GM18499 (cell line): ENCODE results near the gene KRT6B.
"Not testable (repeated sequence)": the region's sequence is repeated elsewhere in the genome, so short reads cannot be mapped to it uniquely, and the experiment has no call there.

Experiments
- ATAC-seq: cut with Tn5 transposase; IDR thresholded peaks from one replicate; pipeline ENCODE4 v1.9.1; 2021; ENCODE audit warnings: moderate number of reproducible peaks; ENCODE audit not compliant: insufficient read depth, unreplicated experiment

KRT6B gene

DNA sequence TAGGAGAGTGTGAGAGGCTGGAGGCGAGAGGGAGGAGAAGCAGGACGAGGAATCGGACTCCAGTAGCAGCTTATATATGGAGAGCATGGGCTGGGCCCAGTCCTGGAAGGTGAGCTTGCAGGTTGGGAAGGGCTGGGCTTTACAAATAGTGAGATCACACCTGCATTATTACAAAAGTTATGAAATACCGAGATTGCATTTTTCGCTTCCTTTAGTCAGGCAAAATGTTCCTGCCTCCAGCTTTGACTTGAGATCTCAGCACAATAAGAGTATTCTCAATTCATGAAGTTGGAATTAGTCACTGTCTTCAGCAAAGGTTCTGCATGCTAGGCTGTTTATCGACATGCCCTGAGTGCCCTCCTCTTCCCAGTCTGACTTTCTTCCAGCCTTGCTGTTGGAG is at the start of gene KRT6B:
TSS of gene KRT6B (minus strand) at position 46 of the 400 bp plus-strand sequence. CDS start 68 bp downstream, outside the sequence.
- ATAC-seq, result no peak

DNA sequence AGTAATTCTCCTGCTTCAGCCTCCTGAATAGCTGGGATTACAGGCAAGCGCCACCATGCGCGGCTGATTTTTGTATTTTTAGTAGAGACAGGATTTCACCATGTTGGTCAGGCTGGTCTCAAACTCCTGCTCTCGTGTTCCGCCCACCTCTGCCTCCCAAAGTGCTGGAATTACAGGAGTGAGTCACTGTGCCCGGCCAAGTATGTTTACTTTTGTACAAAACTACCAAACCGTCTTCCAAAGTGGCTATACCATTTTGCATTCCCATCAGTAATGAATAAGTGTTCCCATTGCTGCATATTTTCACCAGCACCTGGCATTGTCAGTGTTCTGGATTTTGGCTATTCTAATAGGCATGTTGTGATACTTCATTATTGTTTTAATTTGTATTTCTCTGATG is 49.5 kb upstream of the KRT6B start:
- no peak for ATAC-seq

DNA sequence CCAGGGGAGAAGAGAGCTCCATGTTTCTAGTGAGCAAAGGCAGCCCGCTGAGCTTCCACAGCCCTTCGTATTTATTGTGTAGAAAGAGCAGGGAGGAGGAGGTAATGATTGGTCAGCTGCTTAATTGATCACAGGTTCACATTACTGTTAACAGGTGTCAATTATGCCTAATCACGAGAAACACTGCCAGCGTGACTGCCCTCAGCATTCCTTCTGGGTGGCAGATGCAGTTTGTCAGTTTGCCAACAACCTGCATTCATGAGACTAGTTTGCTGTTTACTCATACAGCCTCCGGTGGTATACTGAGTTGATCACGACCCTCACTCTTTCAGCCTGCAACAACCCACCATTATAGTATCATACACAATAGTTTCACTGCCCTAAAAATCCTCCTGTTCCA is 48.6 kb upstream of the KRT6B start:
- ATAC-seq, result not testable (repeated sequence)

DNA sequence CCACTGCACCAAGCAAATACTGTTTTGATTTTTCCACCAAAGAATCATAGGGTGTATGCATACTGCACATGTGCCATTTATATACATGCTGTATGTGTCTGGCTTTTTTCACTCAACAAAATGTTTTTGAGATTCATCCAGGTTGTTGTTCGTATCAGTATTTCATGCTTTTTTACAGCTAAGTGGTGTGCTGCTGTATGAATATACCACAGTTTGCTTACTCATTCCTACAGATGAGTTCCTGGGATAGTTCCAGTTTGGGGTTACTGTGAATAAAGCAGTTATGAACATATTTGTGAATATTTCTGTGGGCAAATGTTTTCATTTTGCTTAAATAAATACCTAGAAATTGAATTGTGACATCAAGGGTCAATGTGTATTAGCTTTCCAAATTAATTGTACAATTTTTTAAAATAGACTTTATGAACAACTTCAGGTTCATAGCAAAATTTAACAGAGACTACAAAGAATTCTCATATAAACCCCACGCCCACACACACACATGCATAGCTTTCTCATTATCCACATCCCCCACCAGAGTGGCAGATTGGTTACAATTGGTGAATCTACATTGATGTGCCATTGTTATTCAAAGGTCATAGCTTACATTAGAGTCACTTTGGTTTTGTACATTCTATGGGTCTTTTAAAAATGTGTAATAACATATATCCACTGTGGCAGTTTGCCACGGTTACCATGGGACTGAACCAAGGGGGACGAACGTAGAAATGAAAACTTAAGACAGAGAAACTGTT is 48.0 kb upstream of the KRT6B start:
- no peak for ATAC-seq

DNA sequence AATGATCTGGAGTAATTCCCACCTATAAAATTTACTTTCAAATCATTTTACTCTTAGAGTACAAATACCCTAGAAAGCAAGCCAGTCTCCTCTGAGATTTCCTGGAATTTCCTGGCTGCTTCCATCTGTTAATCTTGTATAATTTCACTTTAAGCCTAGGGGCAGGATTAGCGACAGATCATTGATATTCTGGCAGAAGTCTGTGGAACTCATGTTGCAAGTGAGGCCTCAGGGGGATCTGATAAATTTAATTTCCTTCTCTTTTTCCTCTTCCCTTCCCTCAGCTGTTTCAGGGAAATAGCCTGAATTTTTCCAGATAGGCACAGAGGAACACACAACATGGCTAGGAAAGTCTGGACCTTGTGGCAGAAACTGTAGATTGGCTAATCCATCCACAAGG is 47.0 kb upstream of the KRT6B start:
- ATAC-seq, result no peak

DNA sequence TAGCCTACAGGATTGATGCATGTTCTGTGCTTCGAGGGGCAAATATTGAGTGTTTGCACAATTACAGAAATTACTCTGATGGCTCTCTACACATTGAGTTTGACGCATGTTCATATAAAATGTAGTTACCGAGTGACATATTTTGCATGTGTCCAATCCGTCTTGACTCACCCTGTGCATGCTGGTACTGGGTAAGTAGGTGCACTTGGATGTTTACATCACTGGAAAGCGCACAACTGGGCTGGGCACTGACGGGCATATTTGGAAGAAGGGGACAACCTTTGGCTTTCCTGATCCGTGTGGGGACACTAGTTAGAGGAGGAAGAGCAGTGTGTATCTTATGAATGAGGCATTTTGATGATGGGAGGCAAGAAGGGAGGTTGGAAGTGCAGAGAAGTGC is 46.0 kb upstream of the KRT6B start:
- ATAC-seq, result no peak

DNA sequence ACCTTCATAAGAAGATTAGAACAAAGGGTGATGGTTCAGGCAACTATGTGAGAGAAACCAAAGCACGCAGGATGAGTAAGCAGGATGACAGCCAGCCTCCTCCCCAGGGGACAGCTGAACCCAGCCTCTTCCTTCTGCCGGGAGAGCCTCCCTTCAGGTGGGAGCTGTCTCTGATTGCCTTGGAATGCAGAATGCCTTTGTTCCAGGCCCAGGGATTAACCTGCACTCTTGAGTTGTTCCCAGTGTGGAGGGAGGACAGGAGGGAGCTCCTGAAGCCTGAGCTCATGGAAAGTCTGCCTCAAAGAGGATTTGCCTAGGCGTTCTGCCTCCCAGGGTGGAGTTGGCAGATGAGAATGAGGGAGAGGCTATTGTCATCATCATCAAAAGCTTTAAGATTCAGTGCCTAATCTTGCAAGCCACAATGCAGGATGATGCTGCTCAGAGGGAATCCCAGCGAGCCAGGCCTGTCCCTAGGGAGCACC is 44.7 kb upstream of the KRT6B start:
- ATAC-seq, result no peak

DNA sequence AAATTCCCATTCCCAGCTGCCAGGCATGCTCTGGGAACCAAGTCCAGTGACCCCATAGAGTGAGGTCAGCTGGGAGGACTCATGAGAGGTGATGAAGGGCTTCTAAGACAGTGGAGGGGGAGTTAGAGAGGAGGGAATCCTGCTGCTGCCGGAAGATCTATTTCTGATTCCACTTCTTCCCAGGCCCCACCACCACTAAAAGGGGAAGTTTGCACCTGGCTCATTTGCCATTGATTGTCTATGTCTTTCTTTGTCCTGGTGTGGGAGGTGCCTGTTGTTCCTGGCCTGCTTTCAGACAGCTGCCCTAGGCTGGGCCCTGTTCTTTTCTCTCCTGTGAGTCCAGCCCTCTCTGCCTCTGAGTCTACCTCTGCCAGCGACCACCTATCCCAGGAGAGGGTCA is 44.1 kb upstream of the KRT6B start:
- ATAC-seq, result no peak

DNA sequence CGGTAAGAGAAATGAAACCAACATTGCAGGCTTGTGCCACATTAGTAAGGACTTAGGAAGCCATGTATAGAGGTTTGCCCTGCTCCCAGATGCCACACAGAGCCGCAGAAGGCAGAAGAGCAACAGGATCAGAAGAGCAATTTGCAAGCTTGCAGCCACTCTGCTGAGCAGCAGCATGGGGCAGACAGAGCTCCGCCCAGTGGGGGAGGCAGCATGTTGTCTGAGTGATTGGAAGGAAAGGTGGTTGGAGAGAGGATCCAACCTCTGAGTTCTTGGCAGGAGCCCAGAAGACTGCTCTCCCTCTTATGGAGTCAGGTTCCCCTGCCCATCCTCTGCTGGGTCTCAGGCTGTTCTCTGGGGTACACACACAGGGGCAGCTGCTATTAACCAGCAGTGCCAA is 43.4 kb upstream of the KRT6B start:
- no peak for ATAC-seq

DNA sequence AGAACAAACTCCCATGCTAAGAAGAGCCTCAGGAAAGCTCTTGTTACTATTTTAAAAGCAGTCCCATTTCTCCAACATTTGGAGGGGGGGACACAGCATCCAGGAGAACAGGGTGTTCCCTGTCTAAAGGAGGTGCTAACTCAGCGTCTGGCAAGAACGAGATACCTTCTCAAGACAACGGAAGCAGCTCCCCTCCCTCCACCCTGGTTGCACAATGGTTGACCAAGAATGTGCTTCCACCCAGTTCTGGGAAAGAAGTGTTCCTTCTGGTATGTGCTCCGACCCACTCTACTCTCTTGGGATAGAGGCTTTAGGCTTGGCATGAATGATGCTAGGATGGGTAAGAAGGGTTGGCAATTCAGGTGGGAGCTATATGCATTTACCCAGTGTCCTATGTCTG is 42.6 kb upstream of the KRT6B start:
- no peak for ATAC-seq

DNA sequence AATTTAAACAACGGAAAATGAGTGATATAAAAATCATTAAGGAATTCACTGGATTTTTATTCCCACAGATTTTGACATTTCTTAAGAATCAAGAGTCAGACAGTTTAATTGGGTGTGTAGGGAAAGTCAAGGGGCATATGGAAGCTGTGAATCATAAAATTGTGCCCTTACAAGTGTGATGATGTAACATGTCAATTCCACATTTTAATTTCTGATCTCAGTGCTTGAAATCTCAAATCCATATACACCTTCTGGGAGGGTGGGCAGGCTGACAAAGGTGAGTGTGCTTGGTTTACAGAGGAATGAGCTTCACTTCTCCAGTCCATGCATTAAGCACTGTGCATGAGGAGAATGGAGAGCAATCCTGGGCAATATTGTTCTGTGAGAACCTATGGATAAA is 42.2 kb upstream of the KRT6B start:
- ATAC-seq, result no peak

DNA sequence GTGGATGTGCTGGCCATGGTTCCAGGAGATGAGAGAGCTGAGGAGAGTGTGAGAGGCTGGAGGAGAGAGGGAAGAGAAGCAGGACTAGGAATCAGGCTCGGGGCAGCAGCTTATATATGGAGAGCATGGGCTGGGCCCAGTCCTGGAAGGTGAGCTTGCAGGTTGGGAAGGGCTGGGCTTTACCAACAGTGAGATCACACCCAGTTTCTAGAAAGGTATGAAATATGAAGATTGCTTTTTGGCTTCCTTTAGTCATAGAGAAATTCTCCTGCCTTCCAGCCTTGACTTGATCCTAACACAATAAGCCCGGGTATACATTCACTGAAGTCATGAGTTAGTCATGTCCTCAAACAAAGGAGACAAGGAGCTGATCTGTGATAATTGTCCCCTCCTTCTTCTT is 41.2 kb upstream of the KRT6B start, which contains the start of gene KRT6A:
TSS of gene KRT6A (minus strand) at position 86 of the 400 bp plus-strand sequence. CDS start at position 17, 69 bp downstream.
- ATAC-seq, result no peak

DNA sequence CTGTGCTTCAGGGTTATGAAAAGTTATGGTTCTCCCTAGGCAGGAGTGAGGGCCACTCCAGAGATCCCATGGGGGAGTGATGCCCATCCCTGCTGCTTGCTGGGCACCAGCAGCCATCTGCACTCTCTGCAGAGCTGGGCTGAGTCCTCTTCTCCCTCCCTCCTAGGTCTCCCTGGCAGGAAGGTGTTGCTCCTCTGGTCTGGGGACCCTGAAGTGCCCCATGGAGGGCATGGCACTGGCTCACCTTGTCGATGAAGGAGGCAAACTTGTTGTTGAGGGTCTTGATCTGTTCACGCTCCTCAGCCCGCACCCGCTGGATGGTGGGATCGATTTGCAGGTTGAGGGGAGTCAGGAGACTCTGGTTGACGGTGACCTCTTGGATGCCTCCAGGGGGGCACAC is 40.5 kb upstream of the KRT6B start:
- ATAC-seq, result not testable (repeated sequence)

DNA sequence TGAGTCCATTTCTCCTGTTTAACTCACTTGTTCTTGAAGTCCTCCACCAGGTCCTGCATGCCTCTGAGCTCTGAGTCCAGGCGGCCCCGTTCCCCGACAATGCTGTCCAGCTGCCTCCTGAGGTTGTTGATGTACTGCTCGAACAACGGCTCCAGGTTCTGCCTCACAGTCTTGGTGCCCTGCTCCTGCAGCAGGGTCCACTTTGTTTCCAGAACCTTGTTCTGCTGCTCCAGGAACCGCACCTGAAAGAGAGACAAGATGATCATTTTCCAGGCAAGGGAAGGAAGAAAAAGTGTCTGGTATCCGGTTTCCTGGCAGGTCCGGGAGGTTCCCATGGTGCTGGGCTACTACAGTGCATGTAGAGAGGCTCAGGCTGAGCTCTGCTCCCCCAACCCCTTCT is 39.5 kb upstream of the KRT6B start:
- ATAC-seq, result not testable (repeated sequence)

DNA sequence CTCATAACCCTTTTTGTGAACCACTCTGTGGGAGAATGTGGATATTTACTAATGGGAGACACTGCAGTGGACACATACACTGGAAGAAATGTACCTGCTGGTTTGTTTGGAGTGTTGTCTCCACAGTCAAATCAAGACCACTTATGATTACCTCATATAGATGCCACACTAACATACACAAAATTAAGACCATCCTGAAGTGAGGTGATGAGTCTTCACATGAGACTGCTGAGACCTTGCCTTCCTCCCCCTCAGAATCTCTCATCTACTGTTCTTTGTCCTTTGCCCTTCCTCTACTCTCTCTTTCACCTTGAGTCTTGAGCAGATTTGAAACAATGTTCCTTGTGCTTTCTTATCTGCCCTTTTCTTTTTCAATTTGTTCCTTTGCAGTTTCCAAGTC is 36.8 kb upstream of the KRT6B start:
- no peak for ATAC-seq

DNA sequence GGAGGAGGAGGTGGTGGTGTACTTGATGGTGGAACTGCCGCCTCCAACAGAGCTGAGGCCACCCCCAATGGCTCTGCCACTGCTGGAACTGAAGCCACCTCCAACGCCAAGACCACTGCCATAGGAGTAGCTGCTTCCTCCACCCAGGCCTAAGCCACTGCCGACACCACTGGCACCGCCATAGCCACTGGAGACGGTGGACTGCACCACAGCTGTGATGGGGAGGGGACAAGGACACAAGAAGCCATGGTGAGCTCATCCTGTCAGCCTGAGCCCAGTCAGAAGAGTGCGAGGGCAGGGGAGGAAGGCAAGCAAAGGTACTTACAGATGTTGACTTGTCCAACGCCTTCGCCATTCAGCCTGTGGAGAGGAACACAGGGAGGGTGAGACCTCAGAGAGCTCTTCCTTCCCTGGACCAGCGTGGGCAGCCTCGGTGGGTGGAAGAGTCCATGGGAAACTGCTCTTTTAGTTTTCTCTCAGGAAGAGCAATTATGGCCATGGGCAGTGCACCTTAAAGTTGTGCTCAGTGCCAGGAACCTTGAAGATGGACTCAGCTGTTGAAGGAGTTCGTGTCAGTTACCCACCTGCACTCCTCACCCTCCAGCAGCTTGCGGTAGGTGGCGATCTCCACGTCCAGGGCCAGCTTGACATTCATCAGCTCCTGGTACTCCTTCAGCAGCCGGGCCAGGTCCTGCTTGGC is 35.9 kb upstream of the KRT6B start:
- ATAC-seq, result not testable (repeated sequence)

DNA sequence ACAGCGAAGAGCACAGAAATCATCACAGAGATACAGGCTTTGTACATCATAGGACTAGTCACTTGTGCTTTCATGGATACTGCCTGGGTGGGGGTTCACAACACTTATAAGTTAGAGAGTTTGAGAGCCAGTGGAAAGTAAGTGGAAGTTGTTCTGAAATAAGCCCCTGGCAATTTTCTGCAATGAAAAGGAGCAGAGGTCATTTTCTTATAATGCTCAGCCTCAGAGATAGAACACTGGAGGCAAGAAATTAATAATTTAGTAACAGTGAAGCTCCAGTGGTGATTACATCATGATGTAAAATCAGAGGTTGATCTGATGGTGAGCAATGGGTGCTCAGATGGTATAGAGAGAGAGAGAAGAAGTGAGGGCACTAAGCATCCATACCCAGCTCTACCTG is 35.3 kb upstream of the KRT6B start:
- ATAC-seq, result no peak

DNA sequence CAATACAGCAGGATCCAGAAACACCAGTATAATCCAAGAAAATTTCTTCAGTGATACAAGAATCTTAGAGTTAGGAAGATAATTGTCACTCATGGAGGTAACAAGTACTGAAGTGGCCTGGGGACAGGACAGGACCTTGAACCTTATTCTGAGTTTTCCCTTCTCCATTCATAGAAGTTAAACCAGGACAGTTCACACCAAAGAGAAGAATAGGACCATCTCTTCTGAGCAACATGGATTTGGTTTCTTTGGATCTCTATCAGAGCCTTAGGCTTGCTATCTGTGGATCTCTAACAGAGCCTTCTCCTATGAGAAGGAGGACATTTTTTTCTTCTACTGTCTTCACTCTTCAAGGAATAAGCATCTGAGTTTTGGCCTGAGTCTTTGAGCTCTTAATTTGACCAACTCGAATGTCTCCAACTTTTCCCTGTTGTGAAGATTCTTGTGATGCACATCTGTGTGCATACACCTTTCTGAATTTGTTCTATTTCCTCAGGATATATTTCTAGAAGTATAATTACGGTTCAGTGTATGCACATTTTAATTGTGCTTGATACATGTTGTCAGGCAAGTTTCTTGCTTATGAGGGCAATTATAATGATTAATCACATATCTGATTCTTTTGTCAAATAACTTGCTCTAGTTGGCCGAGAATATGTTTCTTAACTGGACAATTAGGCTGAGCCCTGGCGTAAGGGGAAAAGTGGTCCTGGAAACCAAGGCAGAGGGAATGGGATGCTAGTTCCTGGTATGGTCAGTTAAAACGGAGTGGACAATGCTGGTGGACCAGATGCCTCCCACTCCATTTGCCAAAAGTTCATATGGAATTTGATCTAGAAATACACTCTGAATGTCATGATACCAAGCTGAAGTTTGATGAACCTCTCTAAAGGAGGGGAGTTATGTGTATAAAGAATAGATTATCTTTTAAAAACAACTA is 34.5 kb upstream of the KRT6B start:
- ATAC-seq, result no peak

DNA sequence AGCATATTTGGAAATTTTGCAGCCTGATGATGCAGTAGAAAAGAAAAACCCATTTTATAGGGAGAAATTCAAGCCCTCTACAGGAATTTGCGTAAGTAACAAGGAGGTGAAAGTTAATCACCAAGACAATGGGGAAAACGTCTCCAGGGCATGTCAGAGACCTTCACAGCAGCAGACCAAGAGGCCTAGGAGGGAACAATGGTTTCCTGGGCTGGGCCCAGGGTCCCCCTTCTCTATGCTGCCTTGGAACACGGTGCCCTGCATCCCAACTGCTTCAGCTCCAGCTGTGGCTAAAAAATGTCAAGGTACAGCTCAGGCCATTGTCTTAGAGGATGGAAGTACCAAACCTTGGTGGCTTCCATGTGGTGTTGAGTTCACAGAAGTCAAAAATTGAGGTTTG is 28.1 kb upstream of the KRT6B start:
- ATAC-seq, result no peak

DNA sequence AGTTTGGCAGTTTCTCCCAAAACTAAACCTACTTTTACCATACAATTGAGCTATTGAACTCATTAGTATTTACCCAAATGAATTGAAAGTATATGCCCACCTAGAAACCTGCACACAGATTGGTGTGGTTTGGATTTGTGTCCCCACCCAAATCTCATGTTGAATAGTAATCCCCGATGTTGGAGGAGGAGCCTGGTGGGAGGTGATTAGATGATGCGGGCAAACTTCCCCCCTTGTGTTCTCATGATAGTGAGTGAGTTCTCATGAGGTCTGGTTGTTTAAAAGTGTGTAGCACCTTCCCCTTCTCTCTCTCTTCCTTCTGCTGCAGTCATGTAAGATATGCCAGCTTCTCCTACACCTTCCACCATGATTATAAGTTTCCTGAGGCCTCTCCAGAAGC is 25.7 kb upstream of the KRT6B start:
- ATAC-seq, result no peak

DNA sequence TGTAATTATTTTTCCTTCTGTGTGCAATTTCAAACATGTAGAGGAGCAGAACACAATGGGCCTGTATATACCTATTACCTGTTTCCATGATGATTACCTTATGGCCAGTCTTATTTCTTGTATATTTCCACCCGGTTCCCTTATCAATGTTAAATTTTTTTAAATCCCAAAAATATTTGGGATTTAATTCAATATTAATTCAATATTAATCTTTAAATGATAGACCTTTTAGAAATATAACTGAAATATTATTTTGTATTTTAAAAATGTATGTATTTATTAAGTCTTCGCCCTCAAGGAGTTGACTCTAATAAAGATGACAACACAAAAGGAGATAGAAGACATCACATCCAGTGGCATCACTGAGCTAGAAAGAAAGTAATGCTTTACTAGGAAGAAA is 22.3 kb upstream of the KRT6B start:
- no peak for ATAC-seq
